HL-60/S4 treated with phorbol 12-myristate 13-acetate at 8.2 ng/mL for 4 days and 3 days (cell line): ENCODE measurements around the gene P2RY8.
"Not testable (repeated sequence)": the region's sequence is repeated elsewhere in the genome, so short reads cannot be mapped to it uniquely, and the experiment has no call there.

Experiments
- in situ Hi-C: fragments of 300-500 bp; cut with MboI; formaldehyde crosslinking; loops from 2 replicates; pipeline ENCODE4 v1.15.0; 2022; ENCODE audit warnings: low sequenced_read_pairs

Gene P2RY8

GRCh38 chrX:1520350-1520749 lies 16.6 kb downstream of the P2RY8 start:
- in situ Hi-C loops, result no loop called here

- in situ Hi-C loops, result no loop called here
These were observed 17.9 kb downstream of the P2RY8 start for GRCh38 chrX:1519022-1519497.

GRCh38 chrX:1518512-1518911 lies 18.5 kb downstream of the P2RY8 start:
- in situ Hi-C loops, result no loop called here

GRCh38 chrX:1516596-1517104 lies 20.3 kb downstream of the P2RY8 start:
- in situ Hi-C loops, result no loop called here

- in situ Hi-C loops, result no loop called here
These were observed 25.2 kb downstream of the P2RY8 start for GRCh38 chrX:1511829-1512228.

GRCh38 chrX:1511150-1511549 lies 25.8 kb downstream of the P2RY8 start:
- in situ Hi-C loops, result no loop called here

- in situ Hi-C loops, result no loop called here
These were observed 29.2 kb downstream of the P2RY8 start for GRCh38 chrX:1507511-1508463.

- in situ Hi-C loops, result no loop called here
These were observed 30.1 kb downstream of the P2RY8 start for GRCh38 chrX:1506916-1507315.

- in situ Hi-C loops, result no loop called here
These were observed 34.1 kb downstream of the P2RY8 start for GRCh38 chrX:1502853-1503252.

GRCh38 chrX:1502241-1502640 lies 34.7 kb downstream of the P2RY8 start:
- in situ Hi-C loops, result no loop called here

- in situ Hi-C loops, result no loop called here
These were observed 36.0 kb downstream of the P2RY8 start for GRCh38 chrX:1500701-1501624.

- in situ Hi-C loops, result no loop called here
These were observed 40.9 kb downstream of the P2RY8 start for GRCh38 chrX:1496076-1496475.

- in situ Hi-C loops, result no loop called here
These were observed 43.0 kb downstream of the P2RY8 start for GRCh38 chrX:1493877-1494510.

GRCh38 chrX:1493412-1493811 lies 43.6 kb downstream of the P2RY8 start:
- in situ Hi-C loops, result no loop called here

- in situ Hi-C loops, result no loop called here
These were observed 44.5 kb downstream of the P2RY8 start for GRCh38 chrX:1492421-1493012.

- in situ Hi-C loops, result no loop called here
These were observed 45.1 kb downstream of the P2RY8 start for GRCh38 chrX:1491851-1492349.

GRCh38 chrX:1491248-1491647 lies 45.7 kb downstream of the P2RY8 start:
- in situ Hi-C loops, result not testable (repeated sequence)

- in situ Hi-C loops, result not testable (repeated sequence)
These were observed 46.3 kb downstream of the P2RY8 start for GRCh38 chrX:1490723-1491122.

- in situ Hi-C loops, result not testable (repeated sequence)
These were observed 47.6 kb downstream of the P2RY8 start for GRCh38 chrX:1489354-1489753.

GRCh38 chrX:1488745-1489144 lies 48.2 kb downstream of the P2RY8 start:
- in situ Hi-C loops, result no loop called here
